Uterus (tissue), 4 donors: ENCODE data around the gene UVRAG. TPM values are rescaled to one million over a fixed set of nuclear protein-coding genes. Genes with fewer than 3 reads are reported as not detected.
"Not testable (repeated sequence)": the region's sequence is repeated elsewhere in the genome, so short reads cannot be mapped to it uniquely, and the experiment has no call there.

Experiments
- DNase-seq, 2 donors: peaks; one replicate each; pipeline ENCODE4 v3.0.0-alpha.2; 2019 to 2020
- H3K27ac ChIP-seq, 2 donors: fragments of 200-600 bp; sonication (generic); 1 replicate in 1 of 2; 2 replicates in 1 of 2; pipeline ENCODE4 v1.5.1; 2016 to 2018
- H3K27me3 ChIP-seq, 2 donors: fragments of 200-600 bp; sonication (generic); one replicate each; pipeline ENCODE4 v1.5.1; 2018 to 2019; ENCODE audit warnings: control low read depth in 1 of 2
- H3K36me3 ChIP-seq, 2 donors: fragments of 200-600 bp; sonication (generic); one replicate each; pipeline ENCODE4 v1.5.1; 2019; ENCODE audit warnings: control low read depth in 1 of 2
- H3K4me1 ChIP-seq, 2 donors: fragments of 200-600 bp; sonication (generic); one replicate each; pipeline ENCODE4 v1.5.1; 2018 to 2019; ENCODE audit warnings: control low read depth in 1 of 2
- H3K4me3 ChIP-seq, 2 donors: fragments of 200-600 bp; sonication (generic); 1 replicate in 1 of 2; 2 replicates in 1 of 2; pipeline ENCODE4 v1.5.1; 2018 to 2019; ENCODE audit warnings: mild to moderate bottlenecking in 1 of 2
- H3K9me3 ChIP-seq, 2 donors: fragments of 200-600 bp; sonication (generic); one replicate each; pipeline ENCODE4 v1.5.1; 2019; ENCODE audit warnings: control low read depth in 1 of 2
- CTCF ChIP-seq, 4 experiments: fragments of 200-600 bp in 2 of 4; fragments of 450-650 bp in 2 of 4; sonication (generic) in 2 of 4; IDR thresholded peaks; one replicate each; pipeline ENCODE4 v1.5.1; 2016 to 2019; ENCODE audit warnings: antibody characterized with exemption in 4 of 4, mild to moderate bottlenecking in 2 of 4, moderate library complexity in 1 of 4
- POLR2A ChIP-seq, 2 donors: fragments of 450-650 bp; IDR thresholded peaks; one replicate each; pipeline ENCODE4 v1.6.1; 2016; ENCODE audit warnings: antibody characterized with exemption in 2 of 2, mild to moderate bottlenecking in 1 of 2, moderate library complexity in 1 of 2
- intact Hi-C: fragments of 100-400 bp; cut with DNase I; formaldehyde crosslinking; loops from one replicate; pipeline ENCODE4 v1.15.1; 2023; ENCODE audit warnings: low total_unique reads
- total RNA-seq, 4 donors: library from RNA; depleted of rRNA in 3 of 4; stranded (reverse); fragments of >200 nt in 3 of 4; gene quantifications; one replicate each; pipeline versions ENCODE4 v1.1.0 to v1.2.4, GENCODE V29; 2014 to 2023
- donor health status: DM: yes; HTN: yes; CAD: no.

The UVRAG gene
- total RNA-seq, 4 donors from 2014 or later = 14.9 to 42.9 (median 26.4) TPM

GRCh38 chr11:75964071-75964470, 149.1 kb downstream of the UVRAG start:
- intact Hi-C loops = no loop called here
- no peak for DNase-seq
- Histone ChIP-seq H3K27me3 (no peaks in the 10 kb centered on the region), H3K9me3 (no peaks in the 10 kb centered on the region), H3K4me3 (no peak overlapping the region), H3K36me3 (no peaks in the 10 kb centered on the region), H3K4me1 (no peaks in the 10 kb centered on the region), H3K27ac (no peak overlapping the region)
- TF ChIP-seq POLR2A (IDR thresholded peaks at IDR 0.05) = no peak
- TF ChIP-seq CTCF (IDR thresholded peaks at IDR 0.05) = no peak

- Histone ChIP-seq H3K4me3 (no peak overlapping the region), H3K27ac (no peak overlapping the region), H3K4me1 (no peaks in the 10 kb centered on the region), H3K36me3 (no peaks in the 10 kb centered on the region), H3K9me3 (no peaks in the 10 kb centered on the region), H3K27me3 (no peaks in the 10 kb centered on the region)
- intact Hi-C loops = no loop called here
- DNase-seq = no peak
- no peak for TF ChIP-seq CTCF (IDR thresholded peaks at IDR 0.05)
- TF ChIP-seq POLR2A (IDR thresholded peaks at IDR 0.05) = no peak
Observed at GRCh38 chr11:75966537-75967287, 151.7 kb downstream of the UVRAG start.

DNA sequence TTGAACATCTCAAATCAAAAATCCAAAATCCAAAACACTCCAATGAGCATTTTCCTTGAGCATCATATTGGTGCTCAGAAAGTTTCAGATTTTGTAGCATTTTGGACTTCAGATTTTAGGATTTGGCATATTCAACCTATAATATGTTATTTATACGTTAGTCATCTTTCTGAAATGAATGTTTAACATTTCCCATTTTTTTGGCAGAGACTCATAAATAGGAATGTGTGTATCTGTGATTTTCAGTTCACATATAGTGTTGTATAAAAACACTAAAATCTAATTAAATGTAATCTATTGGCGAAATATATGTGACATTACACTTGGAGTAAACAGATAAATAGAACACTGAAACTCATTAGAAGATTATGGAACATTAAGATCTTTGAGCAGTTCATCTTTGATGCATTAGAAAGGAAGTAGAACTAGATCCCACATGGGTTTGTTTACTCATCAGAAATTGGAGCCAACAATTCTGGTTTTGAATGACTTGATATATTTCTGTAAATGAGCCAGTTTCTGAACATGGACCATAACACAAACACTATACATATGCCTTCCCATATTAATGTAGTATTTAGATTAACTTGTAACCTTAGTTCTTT, 153.1 kb downstream of the UVRAG start:
- Histone ChIP-seq H3K9me3 (peaks cover 0 to 6% of the 10 kb centered on the region in 2 donors), H3K27me3 (no peaks in the 10 kb centered on the region), H3K4me1 (no peaks in the 10 kb centered on the region), H3K4me3 (no peak overlapping the region), H3K36me3 (no peaks in the 10 kb centered on the region), H3K27ac (no peak overlapping the region)
- intact Hi-C loops = no loop called here
- no peak for DNase-seq
- TF ChIP-seq CTCF (IDR thresholded peaks at IDR 0.05) (no peak), POLR2A (IDR thresholded peaks at IDR 0.05) (no peak)

GRCh38 chr11:75969626-75970308, 154.8 kb downstream of the UVRAG start:
- Histone ChIP-seq H3K4me1 (no peaks in the 10 kb centered on the region), H3K27me3 (no peaks in the 10 kb centered on the region), H3K9me3 (peaks cover 0 to 6% of the 10 kb centered on the region in 2 donors), H3K4me3 (no peak overlapping the region), H3K36me3 (no peaks in the 10 kb centered on the region), H3K27ac (no peak overlapping the region)
- TF ChIP-seq POLR2A (IDR thresholded peaks at IDR 0.05) = no peak
- TF ChIP-seq CTCF (IDR thresholded peaks at IDR 0.05) = no peak
- no peak for DNase-seq
- intact Hi-C loops = no loop called here

DNA sequence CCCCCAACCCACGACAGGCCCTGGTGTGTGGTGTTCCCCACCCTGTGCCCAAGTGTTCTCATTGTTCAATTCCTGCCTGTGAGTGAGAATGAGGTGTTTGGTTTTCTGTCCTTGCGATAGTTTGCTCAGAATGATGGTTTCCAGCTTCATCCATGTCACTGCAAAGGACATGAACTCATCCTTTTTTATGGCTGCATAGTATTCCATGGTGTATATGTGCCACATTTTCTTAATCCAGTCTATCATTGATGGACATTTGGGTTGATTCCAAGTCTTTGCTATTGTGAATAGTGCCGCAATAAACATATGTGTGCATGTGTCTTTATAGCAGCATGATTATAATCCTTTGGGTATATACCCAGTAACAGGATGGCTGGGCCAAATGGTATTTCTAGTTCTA, 158.7 kb downstream of the UVRAG start:
- H3K27ac ChIP-seq, H3K36me3 ChIP-seq, H3K27me3 ChIP-seq, H3K4me3 ChIP-seq, H3K9me3 ChIP-seq, H3K4me1 ChIP-seq, DNase-seq, intact Hi-C loops: not testable (repeated sequence)

GRCh38 chr11:75979075-75979474, 164.1 kb downstream of the UVRAG start:
- DNase-seq, H3K4me3 ChIP-seq, H3K27me3 ChIP-seq, H3K36me3 ChIP-seq, H3K4me1 ChIP-seq, H3K27ac ChIP-seq, intact Hi-C loops, H3K9me3 ChIP-seq: not testable (repeated sequence)

GRCh38 chr11:75979479-75980027, 164.5 kb downstream of the UVRAG start:
- H3K36me3 ChIP-seq, H3K4me3 ChIP-seq, DNase-seq, intact Hi-C loops, H3K27ac ChIP-seq, H3K27me3 ChIP-seq, H3K4me1 ChIP-seq, H3K9me3 ChIP-seq: not testable (repeated sequence)
